H9 (cell line): Measurements from ENCODE around the gene CBX5. TPM values are rescaled to one million over a fixed set of nuclear protein-coding genes. Genes with fewer than 3 reads are reported as not detected.

Source experiments
- DNase-seq: peaks from one replicate; pipeline ENCODE4 v3.0.0-alpha.2; 2017
- H2AFZ ChIP-seq: one replicate; pipeline ENCODE4 v1.6.1; 2013; ENCODE audit warnings: mild to moderate bottlenecking, low read length, control low read depth, moderate library complexity
- H2AK5ac ChIP-seq: 2 replicates; pipeline ENCODE4 v1.6.1; 2013; ENCODE audit warnings: low read length, control low read depth, mixed read lengths; ENCODE audit not compliant: insufficient read length
- H2BK120ac ChIP-seq: one replicate; pipeline ENCODE4 v1.6.1; 2013; ENCODE audit warnings: low read depth, mild to moderate bottlenecking, low read length, control low read depth, inconsistent platforms; ENCODE audit not compliant: poor library complexity, severe bottlenecking
- H2BK12ac ChIP-seq: 2 replicates; pipeline ENCODE4 v1.6.1; 2013; ENCODE audit warnings: low read length, control low read depth, mixed read lengths, low read depth; ENCODE audit not compliant: insufficient read length
- H2BK15ac ChIP-seq: 2 replicates; pipeline ENCODE4 v1.6.1; 2013; ENCODE audit warnings: low read depth, low read length, control low read depth
- H2BK20ac ChIP-seq: one replicate; pipeline ENCODE4 v1.6.1; 2013; ENCODE audit warnings: low read depth, mild to moderate bottlenecking, low read length, control low read depth, inconsistent platforms; ENCODE audit not compliant: poor library complexity, severe bottlenecking
- H2BK5ac ChIP-seq: 2 replicates; pipeline ENCODE4 v1.6.1; 2013; ENCODE audit warnings: low read length, control low read depth, mixed read lengths; ENCODE audit not compliant: insufficient read length
- H3K14ac ChIP-seq: 2 replicates; pipeline ENCODE4 v1.6.1; 2013; ENCODE audit warnings: low read length, control low read depth; ENCODE audit not compliant: insufficient read depth
- H3K18ac ChIP-seq: 2 replicates; pipeline ENCODE4 v1.6.1; 2013; ENCODE audit warnings: low read depth, mild to moderate bottlenecking, mixed read lengths, low read length, control low read depth; ENCODE audit not compliant: insufficient read length
- H3K23ac ChIP-seq: 2 replicates; pipeline ENCODE4 v1.6.1; 2013; ENCODE audit warnings: low read length, control low read depth, mixed read lengths, low read depth; ENCODE audit not compliant: insufficient read length
- H3K23me2 ChIP-seq: 2 replicates; pipeline ENCODE4 v1.6.1; 2013; ENCODE audit warnings: low read depth, mild to moderate bottlenecking, mixed read lengths, low read length, control low read depth; ENCODE audit not compliant: insufficient read length, poor library complexity, severe bottlenecking
- H3K27ac ChIP-seq: 2 replicates; pipeline ENCODE4 v1.5.1; 2013; ENCODE audit warnings: low read length, control low read depth, mixed read lengths, low read depth; ENCODE audit not compliant: insufficient read length
- H3K27me3 ChIP-seq: 2 replicates; pipeline ENCODE4 v1.6.1; 2013; ENCODE audit warnings: low read length, control low read depth, inconsistent platforms; ENCODE audit not compliant: insufficient read depth
- H3K4ac ChIP-seq: 2 replicates; pipeline ENCODE4 v1.6.1; 2013; ENCODE audit warnings: low read depth, mild to moderate bottlenecking, control low read depth, inconsistent platforms, low read length, moderate library complexity
- H3K4me1 ChIP-seq: 2 replicates; pipeline ENCODE4 v1.6.1; 2013; ENCODE audit warnings: low read length, control low read depth, inconsistent platforms; ENCODE audit not compliant: insufficient read depth
- H3K4me2 ChIP-seq: 2 replicates; pipeline ENCODE4 v1.6.1; 2013; ENCODE audit warnings: low read length, control low read depth, mixed read lengths; ENCODE audit not compliant: insufficient read length, insufficient read depth
- H3K56ac ChIP-seq: 2 replicates; pipeline ENCODE4 v1.6.1; 2013; ENCODE audit warnings: low read depth, mild to moderate bottlenecking, mixed read lengths, low read length, control low read depth; ENCODE audit not compliant: insufficient read length
- H3K79me1 ChIP-seq: 2 replicates; pipeline ENCODE4 v1.6.1; 2013; ENCODE audit warnings: low read depth, mild to moderate bottlenecking, moderate library complexity, low read length, control low read depth, inconsistent platforms; ENCODE audit not compliant: insufficient read depth, poor library complexity, severe bottlenecking
- H3K79me2 ChIP-seq: 2 replicates; pipeline ENCODE4 v1.6.1; 2013; ENCODE audit warnings: low read length, control low read depth, inconsistent platforms; ENCODE audit not compliant: insufficient read depth
- H3K9ac ChIP-seq: 2 replicates; pipeline ENCODE4 v1.6.1; 2013; ENCODE audit warnings: low read length, control low read depth, mixed read lengths; ENCODE audit not compliant: insufficient read length; ENCODE audit errors: extremely low read depth
- H3K9me3 ChIP-seq: one replicate; pipeline ENCODE4 v1.6.1; 2013; ENCODE audit warnings: low read depth, low read length, inconsistent platforms; ENCODE audit not compliant: control insufficient read depth
- H3T11ph ChIP-seq: one replicate; pipeline ENCODE4 v1.6.1; 2013; ENCODE audit warnings: mild to moderate bottlenecking, low read length, control low read depth, inconsistent platforms
- H4K20me1 ChIP-seq: one replicate; pipeline ENCODE4 v1.6.1; 2013; ENCODE audit not compliant: control insufficient read depth, insufficient read length, insufficient read depth
- H4K5ac ChIP-seq: 2 replicates; pipeline ENCODE4 v1.6.1; 2013; ENCODE audit warnings: low read depth, mild to moderate bottlenecking, mixed read lengths, low read length, control low read depth; ENCODE audit not compliant: insufficient read length
- H4K8ac ChIP-seq: replicated peaks from 2 replicates; pipeline ENCODE4 v1.6.1; 2013; ENCODE audit warnings: low read length, control low read depth, mixed read lengths, low read depth; ENCODE audit not compliant: insufficient read length
- H4K91ac ChIP-seq: 2 replicates; pipeline ENCODE4 v1.6.1; 2013; ENCODE audit warnings: low read depth, mild to moderate bottlenecking, moderate library complexity, mixed read lengths, low read length, control low read depth; ENCODE audit not compliant: insufficient read length
- H3K27ac Mint-ChIP-seq, 3 experiments: 2 replicates in 2 of 3; 3 replicates in 1 of 3; pipeline ENCODE4 v1.8.0; 2020 to 2021; ENCODE audit warnings: mixed read lengths in 3 of 3, mild to moderate bottlenecking in 1 of 3, moderate library complexity in 1 of 3
- H3K27me3 Mint-ChIP-seq: 2 replicates; pipeline ENCODE4 v1.8.0; 2021; ENCODE audit warnings: low read depth, mild to moderate bottlenecking, moderate library complexity, mixed read lengths
- H3K36me3 Mint-ChIP-seq, 3 experiments: 2 replicates in 2 of 3; 3 replicates in 1 of 3; pipeline ENCODE4 v1.8.0; 2020 to 2021; ENCODE audit warnings: low read depth in 3 of 3, mixed read lengths in 3 of 3; ENCODE audit not compliant: insufficient read depth in 1 of 3
- H3K4me1 Mint-ChIP-seq, 2 experiments: 2 replicates each; pipeline ENCODE4 v1.8.0; 2020; ENCODE audit warnings: mixed read lengths in 2 of 2
- H3K4me3 Mint-ChIP-seq, 2 experiments: 2 replicates in 1 of 2; 3 replicates in 1 of 2; pipeline ENCODE4 v1.8.0; 2020 to 2021; ENCODE audit warnings: mild to moderate bottlenecking in 2 of 2, mixed read lengths in 2 of 2, moderate library complexity in 1 of 2
- H3K9me3 Mint-ChIP-seq, 2 experiments: 2 replicates in 1 of 2; 3 replicates in 1 of 2; pipeline ENCODE4 v1.8.0; 2020; ENCODE audit warnings: mild to moderate bottlenecking in 2 of 2, mixed read lengths in 2 of 2, moderate library complexity in 1 of 2
- WGBS: extraction: QIAGEN DNeasy Blood & Tissue Kit; methylation state at CpG from one replicate; pipeline ENCODE4 v1.1.7; 2013; ENCODE audit warnings: missing lambda C conversion rate, low lambda C conversion rate, mixed read lengths; ENCODE audit not compliant: insufficient read length; ENCODE audit errors: extremely low coverage; 5-methylcytosine and 5-hydroxymethylcytosine counted together
- total RNA-seq: library from RNA; stranded (reverse); gene quantifications from 2 replicates; pipeline ENCODE4 v1.2.1, GENCODE V29; 2021
- TF ChIP-seq, protein P1 (sequence below): fragments of 200-600 bp; sonication (generic); conservative IDR thresholded peaks from 3 replicates; pipeline ENCODE4 v1.8.0; 2021; ENCODE audit warnings: antibody characterized with exemption, mild to moderate bottlenecking

The CBX5 gene
- total RNA-seq, 1 experiment from 2014 or later = 206 TPM

DNA sequence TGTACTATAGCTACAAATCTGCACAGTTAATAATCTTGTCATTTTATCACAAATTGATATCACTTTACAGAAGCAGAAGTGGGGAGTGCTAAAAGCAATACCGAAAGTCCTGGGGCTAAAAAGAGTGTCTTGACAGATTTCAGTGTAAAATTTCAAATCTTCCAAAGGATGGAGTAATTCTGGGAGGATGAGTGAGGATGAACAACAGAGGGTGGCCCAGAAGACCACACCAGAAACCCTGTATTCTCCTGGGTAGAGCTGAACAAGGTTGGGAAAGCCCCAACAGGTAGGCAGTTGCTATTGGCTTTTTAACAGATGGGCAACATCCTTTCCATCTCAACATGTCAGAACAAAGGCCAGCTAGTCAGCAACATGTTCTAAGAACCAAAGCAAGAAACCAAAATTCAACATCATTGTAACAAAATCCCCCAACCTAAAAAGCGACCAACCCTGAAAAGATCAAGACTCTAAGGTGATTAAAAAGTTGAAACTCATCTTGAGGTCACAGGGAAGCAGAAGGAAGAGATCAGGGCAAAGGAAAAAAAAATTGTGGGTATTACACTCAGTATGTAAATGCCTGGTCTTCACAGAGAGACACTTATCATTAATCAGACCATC lies 38.8 kb downstream of the CBX5 start:
- Histone ChIP-seq H2AFZ (no peak overlapping the region), H3K9me3 (no peaks in the 10 kb centered on the region), H3K27me3 (no peaks in the 10 kb centered on the region), H3K23ac (no peak overlapping the region), H2BK5ac (no peak overlapping the region), H3K9ac (no peak overlapping the region), H3K56ac (no peak overlapping the region), H2BK15ac (no peak overlapping the region), H3K18ac (no peak overlapping the region), H3K4me1 (no peaks in the 10 kb centered on the region), H3K23me2 (no peaks in the 10 kb centered on the region), H4K91ac (no peak overlapping the region), H3K4me2 (no peak overlapping the region), H2BK12ac (no peak overlapping the region), H4K20me1 (no peaks in the 10 kb centered on the region), H2BK20ac (no peak overlapping the region), H3K27ac (no peak overlapping the region), H3K79me2 (no peaks in the 10 kb centered on the region), H3K14ac (no peak overlapping the region), H4K5ac (no peak overlapping the region), H3T11ph (no peak overlapping the region), H3K79me1 (no peaks in the 10 kb centered on the region), H4K8ac (no peak overlapping the region), H3K4ac (no peak overlapping the region), H2AK5ac (no peak overlapping the region), H2BK120ac (no peak overlapping the region)
- Mint-ChIP-seq H3K27me3 (no peaks in the 10 kb centered on the region), H3K4me3 (no peak overlapping the region), H3K4me1 (no peaks in the 10 kb centered on the region), H3K9me3 (no peaks in the 10 kb centered on the region), H3K27ac (peak overlapping the region in 1 of 3 experiments; percentile 63; a peak in 1 of 7 replicates), H3K36me3 (peaks cover 30 to 70% (median 68%) of the 10 kb centered on the region in 3 experiments; a peak in 6 of 7 replicates)
- TF ChIP-seq, protein P1, sequence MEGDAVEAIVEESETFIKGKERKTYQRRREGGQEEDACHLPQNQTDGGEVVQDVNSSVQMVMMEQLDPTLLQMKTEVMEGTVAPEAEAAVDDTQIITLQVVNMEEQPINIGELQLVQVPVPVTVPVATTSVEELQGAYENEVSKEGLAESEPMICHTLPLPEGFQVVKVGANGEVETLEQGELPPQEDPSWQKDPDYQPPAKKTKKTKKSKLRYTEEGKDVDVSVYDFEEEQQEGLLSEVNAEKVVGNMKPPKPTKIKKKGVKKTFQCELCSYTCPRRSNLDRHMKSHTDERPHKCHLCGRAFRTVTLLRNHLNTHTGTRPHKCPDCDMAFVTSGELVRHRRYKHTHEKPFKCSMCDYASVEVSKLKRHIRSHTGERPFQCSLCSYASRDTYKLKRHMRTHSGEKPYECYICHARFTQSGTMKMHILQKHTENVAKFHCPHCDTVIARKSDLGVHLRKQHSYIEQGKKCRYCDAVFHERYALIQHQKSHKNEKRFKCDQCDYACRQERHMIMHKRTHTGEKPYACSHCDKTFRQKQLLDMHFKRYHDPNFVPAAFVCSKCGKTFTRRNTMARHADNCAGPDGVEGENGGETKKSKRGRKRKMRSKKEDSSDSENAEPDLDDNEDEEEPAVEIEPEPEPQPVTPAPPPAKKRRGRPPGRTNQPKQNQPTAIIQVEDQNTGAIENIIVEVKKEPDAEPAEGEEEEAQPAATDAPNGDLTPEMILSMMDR = no peak
- no CpG with 5 or more reads among the region's 2 CpGs for WGBS
- no peak for DNase-seq
